ENCODE measurements around the gene C4orf17. TPM values are rescaled to one million over a fixed set of nuclear protein-coding genes. Genes with fewer than 3 reads are reported as not detected.
"Not testable (repeated sequence)": the region's sequence is repeated elsewhere in the genome, so short reads cannot be mapped to it uniquely, and the experiment has no call there.

Gene C4orf17
- polyA plus RNA-seq (ENCODE audit: insufficient read length): 0.20 TPM

GRCh38 chr4:99510721-99511120 is at the start of gene C4orf17:
TSS of gene C4orf17 (plus strand) at chr4:99511021. CDS start at chr4:99513082, 2,061 bp downstream.
- no peak for DNase-seq (ENCODE audit: low read depth)

DNA sequence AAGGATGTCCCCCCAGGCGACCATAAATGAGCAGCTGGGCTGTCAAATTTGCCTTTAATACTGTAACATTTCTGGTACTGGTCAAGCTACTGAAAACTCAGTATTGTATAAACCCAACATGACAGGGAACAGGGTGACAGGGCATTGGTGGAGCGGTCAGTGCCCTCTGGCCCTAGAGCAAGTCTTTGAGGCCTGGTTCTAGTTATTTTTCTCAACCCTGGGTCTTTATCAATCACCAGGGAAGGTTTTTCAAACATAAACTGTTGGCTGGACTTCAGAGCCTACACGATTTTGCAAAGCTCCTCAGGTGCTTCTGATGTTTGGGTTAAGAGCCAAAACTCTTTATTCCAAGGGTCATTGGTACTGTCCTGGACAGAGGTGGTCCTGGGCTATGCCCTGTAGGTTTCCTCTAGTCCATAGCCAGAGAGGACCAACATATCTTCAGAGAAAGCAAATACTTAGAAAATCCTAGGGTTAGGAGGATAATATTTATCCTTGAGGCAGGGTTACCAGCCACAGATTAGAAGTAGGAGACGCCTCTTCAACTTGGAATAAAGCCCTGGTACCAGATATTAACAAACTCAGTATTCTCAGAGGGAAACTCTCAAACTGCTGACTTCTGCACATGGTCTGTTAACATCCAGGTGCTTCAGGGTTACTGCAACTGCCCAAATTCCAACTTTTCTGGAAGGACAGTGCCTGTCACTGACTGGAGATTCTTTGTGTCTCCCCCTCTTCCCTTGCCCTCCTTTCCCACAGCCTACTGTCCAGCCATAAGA is 49.0 kb upstream of the C4orf17 start:
- DNase-seq (ENCODE audit: low read depth): no peak

DNA sequence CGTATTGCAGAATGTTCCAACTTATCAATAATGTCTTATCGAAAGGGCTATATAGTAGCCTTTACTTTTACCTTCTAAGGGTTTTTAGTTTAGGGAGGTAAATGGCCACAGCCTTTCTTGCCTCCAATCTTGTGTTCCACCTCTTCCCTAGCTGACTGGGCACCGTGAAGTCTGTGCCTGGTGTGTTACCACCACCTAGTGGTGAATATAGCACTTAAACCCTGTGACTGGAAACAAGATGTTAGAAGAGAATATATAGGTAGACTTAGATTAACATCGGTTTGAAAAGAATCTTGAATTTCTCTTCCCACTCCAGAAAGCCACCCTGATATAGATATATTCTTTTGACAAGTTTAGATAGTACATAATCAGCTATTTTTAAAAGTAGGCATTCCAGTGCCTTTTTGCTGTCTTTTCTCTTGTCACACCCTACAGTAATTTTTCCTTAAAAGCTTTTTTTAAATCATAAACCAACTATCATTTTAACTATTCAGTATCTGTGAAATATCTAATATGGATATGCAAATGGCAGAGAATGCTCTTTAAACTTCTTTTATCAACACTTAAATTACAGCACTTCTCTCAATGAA is 47.9 kb upstream of the C4orf17 start:
- peak; percentile 46 for DNase-seq (ENCODE audit: low read depth)

GRCh38 chr4:99463566-99463965 is 47.3 kb upstream of the C4orf17 start:
- DNase-seq (ENCODE audit: low read depth): no peak

- no peak for DNase-seq (ENCODE audit: low read depth)
These were observed 42.9 kb upstream of the C4orf17 start for GRCh38 chr4:99467887-99468286.

- DNase-seq (ENCODE audit: low read depth): no peak
These were observed 41.9 kb upstream of the C4orf17 start for GRCh38 chr4:99468889-99469288.

DNA sequence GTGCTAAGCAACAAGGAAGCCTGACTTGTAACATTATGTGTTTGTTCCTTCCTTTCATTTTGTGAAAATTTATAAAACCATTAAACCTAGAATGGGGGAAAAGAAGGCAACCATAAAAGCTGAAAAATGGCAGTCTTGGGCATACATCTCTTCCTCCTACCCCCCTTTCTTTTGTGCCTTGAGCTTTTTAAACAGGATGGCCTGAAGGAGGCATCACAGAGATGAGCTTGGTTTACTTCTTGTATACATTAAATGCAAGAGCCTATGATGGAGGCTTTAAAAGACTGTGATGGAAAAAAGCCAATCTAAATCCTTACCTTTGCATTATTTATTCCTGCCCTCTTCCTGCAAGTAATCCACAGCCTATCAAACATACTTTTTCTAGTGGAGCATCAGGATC is 39.5 kb upstream of the C4orf17 start:
- no peak for DNase-seq (ENCODE audit: low read depth)

DNA sequence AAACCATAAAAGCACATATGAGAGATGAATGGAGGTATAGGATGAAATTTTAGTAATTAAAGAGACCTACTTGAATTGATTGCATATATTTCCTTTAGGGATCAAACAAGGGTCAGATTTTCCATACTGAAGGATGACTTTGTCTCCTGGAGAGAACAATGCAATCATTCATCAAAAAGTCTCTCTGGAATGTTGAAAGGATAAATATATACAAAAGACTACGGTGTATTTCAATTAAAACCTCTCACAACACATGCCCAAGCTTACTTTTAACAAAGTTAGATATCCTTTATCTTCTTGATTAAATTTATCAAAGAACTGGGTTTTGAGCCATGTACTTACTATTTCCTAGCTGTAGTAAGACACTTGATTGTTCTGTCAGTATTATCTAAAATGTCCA is 38.9 kb upstream of the C4orf17 start:
- DNase-seq (ENCODE audit: low read depth): no peak

DNA sequence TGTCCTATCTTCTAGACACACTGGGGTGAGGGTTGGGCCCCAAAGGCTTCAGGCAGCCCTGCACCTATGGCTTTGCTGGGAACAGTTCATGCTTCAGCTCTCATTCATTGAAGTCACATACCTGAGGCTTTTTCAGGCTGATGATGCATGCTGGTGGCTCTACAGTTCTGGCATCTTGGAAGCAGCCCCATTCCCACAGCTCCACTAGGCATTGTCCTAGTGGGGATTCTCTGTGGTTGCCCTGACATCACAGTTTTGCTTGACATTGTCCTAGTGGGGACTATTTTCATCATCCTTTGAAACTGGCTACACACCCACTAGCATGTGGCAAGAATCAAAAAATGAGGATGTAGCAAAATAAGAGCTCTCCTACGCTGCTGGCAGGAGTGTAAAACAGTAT is 37.7 kb upstream of the C4orf17 start:
- DNase-seq (ENCODE audit: low read depth): no peak

DNA sequence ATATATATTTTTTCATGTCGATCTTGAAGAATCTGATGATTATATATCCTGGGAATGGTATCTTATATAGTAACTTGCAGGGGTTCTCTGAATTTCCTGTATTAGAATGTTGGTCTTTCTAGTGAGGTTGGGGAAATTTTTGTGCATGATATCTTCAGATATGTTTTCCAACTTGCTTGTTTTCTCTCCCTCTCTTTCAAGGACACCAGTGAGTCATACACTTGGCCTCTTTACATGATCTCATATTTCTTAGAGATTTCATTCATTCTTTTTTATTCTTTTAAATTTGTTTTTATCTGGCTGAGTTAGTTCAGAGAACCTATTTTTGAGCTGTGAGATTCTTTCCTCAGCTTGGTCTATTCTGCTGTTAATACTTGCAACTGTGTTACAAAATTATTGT is 27.2 kb upstream of the C4orf17 start:
- DNase-seq (ENCODE audit: low read depth): no peak

GRCh38 chr4:99485212-99485611 is 25.6 kb upstream of the C4orf17 start:
- no peak for DNase-seq (ENCODE audit: low read depth)

- not testable (repeated sequence) for DNase-seq (ENCODE audit: low read depth)
These were observed 24.2 kb upstream of the C4orf17 start for GRCh38 chr4:99486648-99487047.

- DNase-seq (ENCODE audit: low read depth): no peak
These were observed 20.5 kb upstream of the C4orf17 start for GRCh38 chr4:99490286-99490685.

DNA sequence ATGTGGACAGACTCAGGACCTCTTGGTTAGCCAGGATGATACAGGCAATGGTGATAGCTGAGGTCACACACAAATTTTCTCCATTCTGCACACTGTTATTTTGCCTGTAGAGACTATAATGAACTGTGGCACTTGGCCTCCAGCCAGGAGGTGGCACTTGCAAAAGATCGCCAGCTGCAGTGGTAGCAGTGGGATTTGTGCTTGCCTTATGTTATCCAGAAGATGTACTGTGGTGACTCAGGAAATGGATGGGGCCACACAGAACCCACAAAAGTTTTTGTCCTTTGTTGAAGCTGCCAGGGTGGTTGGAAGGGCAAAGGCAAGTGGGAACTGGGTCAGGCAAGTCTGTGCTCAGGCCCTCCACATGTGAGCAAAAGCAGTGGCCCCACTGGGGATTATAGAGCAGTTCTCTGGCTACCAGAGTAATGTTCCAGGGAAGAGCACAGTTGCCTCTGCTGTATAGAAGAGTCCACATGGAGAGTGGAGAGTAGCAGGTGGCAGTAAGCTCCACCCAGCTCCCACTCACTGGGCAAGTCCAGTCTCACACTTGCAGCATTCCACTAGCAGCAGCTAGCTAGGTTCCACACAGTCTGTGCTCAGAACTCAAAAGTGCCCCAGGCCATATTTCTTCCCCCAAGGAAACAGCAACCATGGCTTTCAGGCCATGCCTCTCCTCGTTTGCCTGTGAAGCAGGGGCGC is 5.9 kb upstream of the C4orf17 start:
- no peak for DNase-seq (ENCODE audit: low read depth)

- no peak for DNase-seq (ENCODE audit: low read depth)
These were observed 4.0 kb upstream of the C4orf17 start for GRCh38 chr4:99506781-99507180.

GRCh38 chr4:99507349-99507748 is 3.5 kb upstream of the C4orf17 start:
- no peak for DNase-seq (ENCODE audit: low read depth)

DNA sequence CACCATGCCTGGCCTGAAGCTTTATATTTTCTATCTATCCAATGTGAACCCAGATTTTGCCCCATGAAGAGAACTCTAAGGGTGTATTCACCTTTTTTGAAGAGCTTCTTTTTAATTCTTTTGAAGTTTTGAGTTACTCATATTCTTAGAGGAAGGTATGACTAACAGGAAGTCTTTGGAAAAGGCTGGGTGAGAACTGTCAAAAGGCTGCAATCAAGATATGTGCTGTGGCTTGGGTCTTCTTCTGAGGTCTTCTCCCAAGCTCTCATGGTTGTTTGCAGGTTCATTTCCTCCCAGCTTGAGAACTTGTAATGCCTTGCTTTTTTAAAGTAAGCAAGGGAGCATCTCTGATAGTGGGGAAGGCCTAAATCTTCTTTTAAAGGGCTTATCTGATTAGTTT is 3.1 kb upstream of the C4orf17 start:
- DNase-seq (ENCODE audit: low read depth): no peak

- DNase-seq (ENCODE audit: low read depth): no peak
These were observed 7.9 kb downstream of the C4orf17 start for GRCh38 chr4:99518601-99519295.

DNA sequence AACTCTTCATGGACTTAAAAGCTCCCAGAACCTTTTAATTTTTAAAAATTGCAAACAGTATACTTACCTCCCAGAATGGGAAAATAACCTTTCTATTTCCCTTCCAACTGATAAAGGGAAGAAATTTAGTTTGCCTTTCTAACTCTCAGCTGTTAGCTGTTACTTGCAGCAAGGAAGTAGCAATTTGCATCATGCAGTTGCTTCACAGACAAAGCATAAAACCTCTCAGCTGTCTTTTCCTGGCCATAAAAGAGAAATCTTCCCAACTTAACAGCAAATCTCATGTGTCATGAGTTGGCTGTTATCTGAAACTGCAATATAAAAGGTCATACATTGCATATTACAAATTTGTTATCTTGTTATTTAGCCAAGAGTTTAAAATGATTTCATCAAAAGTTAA is 18.4 kb downstream of the C4orf17 start:
- no peak for DNase-seq (ENCODE audit: low read depth)

GRCh38 chr4:99529956-99530355 is 19.1 kb downstream of the C4orf17 start:
- DNase-seq (ENCODE audit: low read depth): no peak

- DNase-seq (ENCODE audit: low read depth): not testable (repeated sequence)
These were observed 23.9 kb downstream of the C4orf17 start for GRCh38 chr4:99534699-99535098.

- DNase-seq (ENCODE audit: low read depth): no peak
These were observed 25.4 kb downstream of the C4orf17 start for GRCh38 chr4:99536271-99536670.

Data from forelimb muscle (tissue), 1 donor.